ENCODE measurements around the gene CEBPE. TPM values are rescaled to one million over a fixed set of nuclear protein-coding genes. Genes with fewer than 3 reads are reported as not detected.

CEBPE gene
- total RNA-seq, 1 donor from 2014 or later: not detected

DNA sequence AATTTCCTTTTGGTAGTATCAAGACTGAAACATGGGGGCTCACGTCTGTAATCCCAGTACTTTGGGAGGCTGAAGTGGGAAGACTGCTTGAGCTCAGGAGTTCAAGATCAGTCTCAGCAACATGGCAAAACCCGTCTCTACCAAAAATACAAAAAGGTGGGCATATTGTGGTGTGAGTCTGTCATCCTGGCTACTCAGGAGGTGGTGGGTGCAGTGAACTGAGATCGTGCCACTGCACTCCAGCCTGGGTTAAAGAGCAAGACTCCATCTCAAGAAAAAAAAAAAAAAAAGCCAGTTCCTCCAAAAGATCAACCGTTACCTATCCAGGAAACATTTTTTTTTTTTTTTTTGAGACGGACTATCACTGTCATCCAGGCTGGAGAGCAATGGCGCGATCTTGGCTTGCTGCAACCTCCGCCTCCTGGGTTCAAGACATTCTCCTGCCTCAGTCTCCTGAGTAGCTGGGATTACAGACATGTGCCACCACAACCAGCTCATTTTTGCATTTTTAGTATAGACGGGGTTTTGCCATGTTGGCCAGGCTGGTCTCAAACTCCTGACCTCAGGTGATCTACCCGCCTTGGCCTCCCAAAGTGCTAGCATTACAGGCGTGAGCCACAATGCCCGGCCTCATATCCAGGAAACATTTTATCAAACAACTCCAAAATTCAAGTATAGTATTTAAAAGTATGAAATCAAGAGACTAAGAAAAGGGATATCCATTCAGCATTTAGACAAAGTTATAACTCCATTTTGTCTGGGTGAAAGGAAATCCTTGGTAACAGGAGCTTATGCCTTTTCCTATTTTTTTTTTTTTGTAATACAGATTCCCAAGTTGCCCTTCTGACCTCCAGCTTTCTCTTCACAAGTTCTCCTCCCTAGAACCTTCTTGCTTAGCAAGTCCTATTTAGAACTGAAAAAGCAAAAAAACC lies 27.5 kb downstream of the CEBPE start:
- no peak overlapping the region for H3K27ac Mint-ChIP-seq (ENCODE audit: unreplicated experiment)
- no peak overlapping the region for H3K4me3 ChIP-seq (ENCODE audit: insufficient read depth, low read depth, low read length)
- peaks cover 11% of the 10 kb centered on the region for H3K4me1 ChIP-seq (ENCODE audit: insufficient read depth, low read length)
- H3K9me3 Mint-ChIP-seq (ENCODE audit: unreplicated experiment): no peaks in the 10 kb centered on the region
- TF ChIP-seq EZH2 (IDR thresholded peaks at IDR 0.05; ENCODE audit: insufficient read depth, low read length): no peak
- TF ChIP-seq, protein P1, sequence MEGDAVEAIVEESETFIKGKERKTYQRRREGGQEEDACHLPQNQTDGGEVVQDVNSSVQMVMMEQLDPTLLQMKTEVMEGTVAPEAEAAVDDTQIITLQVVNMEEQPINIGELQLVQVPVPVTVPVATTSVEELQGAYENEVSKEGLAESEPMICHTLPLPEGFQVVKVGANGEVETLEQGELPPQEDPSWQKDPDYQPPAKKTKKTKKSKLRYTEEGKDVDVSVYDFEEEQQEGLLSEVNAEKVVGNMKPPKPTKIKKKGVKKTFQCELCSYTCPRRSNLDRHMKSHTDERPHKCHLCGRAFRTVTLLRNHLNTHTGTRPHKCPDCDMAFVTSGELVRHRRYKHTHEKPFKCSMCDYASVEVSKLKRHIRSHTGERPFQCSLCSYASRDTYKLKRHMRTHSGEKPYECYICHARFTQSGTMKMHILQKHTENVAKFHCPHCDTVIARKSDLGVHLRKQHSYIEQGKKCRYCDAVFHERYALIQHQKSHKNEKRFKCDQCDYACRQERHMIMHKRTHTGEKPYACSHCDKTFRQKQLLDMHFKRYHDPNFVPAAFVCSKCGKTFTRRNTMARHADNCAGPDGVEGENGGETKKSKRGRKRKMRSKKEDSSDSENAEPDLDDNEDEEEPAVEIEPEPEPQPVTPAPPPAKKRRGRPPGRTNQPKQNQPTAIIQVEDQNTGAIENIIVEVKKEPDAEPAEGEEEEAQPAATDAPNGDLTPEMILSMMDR (IDR thresholded peaks at IDR 0.05; ENCODE audit: insufficient read depth, low read depth, low read length): no peak
- H3K27me3 Mint-ChIP-seq (ENCODE audit: low read depth, unreplicated experiment): no peaks in the 10 kb centered on the region
- no peak overlapping the region for H2AFZ ChIP-seq (ENCODE audit: low read depth, low read length)
- no peak overlapping the region for H3K4me3 Mint-ChIP-seq (ENCODE audit: unreplicated experiment)
- H3K27me3 ChIP-seq (ENCODE audit: insufficient read depth, low read length): no peaks in the 10 kb centered on the region
- H3K9ac ChIP-seq (ENCODE audit: low read length): no peak overlapping the region
- H3K4me1 Mint-ChIP-seq (ENCODE audit: low read depth, unreplicated experiment): peaks cover 27% of the 10 kb centered on the region
- H3K27ac ChIP-seq (ENCODE audit: low read depth, low read length): no peak overlapping the region
- no peaks in the 10 kb centered on the region for H3K9me3 ChIP-seq (ENCODE audit: insufficient read depth, low read depth, low read length)
- H3K36me3 Mint-ChIP-seq (ENCODE audit: low read depth, unreplicated experiment): peaks cover 6% of the 10 kb centered on the region
- DNase-seq (ENCODE audit: low read depth) (no peak), FAIRE-seq (no peak)
- peaks cover 68% of the 10 kb centered on the region for H3K79me2 ChIP-seq (ENCODE audit: insufficient read depth, low read length)
- peaks cover 46% of the 10 kb centered on the region for H3K36me3 ChIP-seq (ENCODE audit: insufficient read depth, low read length)
- no peak overlapping the region for H3K4me2 ChIP-seq (ENCODE audit: low read length)
- peaks cover 45% of the 10 kb centered on the region for H4K20me1 ChIP-seq (ENCODE audit: insufficient read depth, low read length)

DNA sequence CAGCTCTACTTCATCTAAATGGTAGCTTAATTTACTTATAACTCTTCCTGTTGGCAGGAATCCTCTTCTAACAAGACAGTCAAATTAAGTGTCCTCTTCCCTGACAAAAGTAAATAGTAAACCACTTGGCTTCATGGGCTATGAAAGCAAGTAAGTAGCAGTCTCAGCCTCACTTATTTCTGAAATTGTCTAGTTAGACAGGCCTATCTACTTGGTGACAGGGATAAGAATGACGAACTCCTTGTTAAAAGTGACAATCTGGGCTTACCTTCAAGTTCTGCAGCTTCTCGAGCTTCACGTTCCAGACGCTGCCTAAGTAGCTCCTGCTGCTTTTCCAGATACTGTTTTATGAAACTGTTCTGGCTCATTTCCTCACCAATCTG lies 28.8 kb downstream of the CEBPE start:
- peaks cover 55% of the 10 kb centered on the region for H4K20me1 ChIP-seq (ENCODE audit: insufficient read depth, low read length)
- peaks cover 55% of the 10 kb centered on the region for H3K36me3 ChIP-seq (ENCODE audit: insufficient read depth, low read length)
- no peak for FAIRE-seq
- no peak for DNase-seq (ENCODE audit: low read depth)
- no peak overlapping the region for H3K27ac Mint-ChIP-seq (ENCODE audit: unreplicated experiment)
- peaks cover 6% of the 10 kb centered on the region for H3K36me3 Mint-ChIP-seq (ENCODE audit: low read depth, unreplicated experiment)
- H3K27me3 ChIP-seq (ENCODE audit: insufficient read depth, low read length): no peaks in the 10 kb centered on the region
- no peaks in the 10 kb centered on the region for H3K9me3 Mint-ChIP-seq (ENCODE audit: unreplicated experiment)
- TF ChIP-seq EZH2 (IDR thresholded peaks at IDR 0.05; ENCODE audit: insufficient read depth, low read length): no peak
- H3K4me3 Mint-ChIP-seq (ENCODE audit: unreplicated experiment): peak overlapping the region; percentile 28
- no peak overlapping the region for H3K4me2 ChIP-seq (ENCODE audit: low read length)
- H3K27ac ChIP-seq (ENCODE audit: low read depth, low read length): no peak overlapping the region
- peaks cover 27% of the 10 kb centered on the region for H3K4me1 Mint-ChIP-seq (ENCODE audit: low read depth, unreplicated experiment)
- H3K4me3 ChIP-seq (ENCODE audit: insufficient read depth, low read depth, low read length): no peak overlapping the region
- H3K27me3 Mint-ChIP-seq (ENCODE audit: low read depth, unreplicated experiment): no peaks in the 10 kb centered on the region
- H3K79me2 ChIP-seq (ENCODE audit: insufficient read depth, low read length): peaks cover 59% of the 10 kb centered on the region
- no peaks in the 10 kb centered on the region for H3K9me3 ChIP-seq (ENCODE audit: insufficient read depth, low read depth, low read length)
- H2AFZ ChIP-seq (ENCODE audit: low read depth, low read length): no peak overlapping the region
- H3K9ac ChIP-seq (ENCODE audit: low read length): no peak overlapping the region
- H3K4me1 ChIP-seq (ENCODE audit: insufficient read depth, low read length): peaks cover 9% of the 10 kb centered on the region

DNA sequence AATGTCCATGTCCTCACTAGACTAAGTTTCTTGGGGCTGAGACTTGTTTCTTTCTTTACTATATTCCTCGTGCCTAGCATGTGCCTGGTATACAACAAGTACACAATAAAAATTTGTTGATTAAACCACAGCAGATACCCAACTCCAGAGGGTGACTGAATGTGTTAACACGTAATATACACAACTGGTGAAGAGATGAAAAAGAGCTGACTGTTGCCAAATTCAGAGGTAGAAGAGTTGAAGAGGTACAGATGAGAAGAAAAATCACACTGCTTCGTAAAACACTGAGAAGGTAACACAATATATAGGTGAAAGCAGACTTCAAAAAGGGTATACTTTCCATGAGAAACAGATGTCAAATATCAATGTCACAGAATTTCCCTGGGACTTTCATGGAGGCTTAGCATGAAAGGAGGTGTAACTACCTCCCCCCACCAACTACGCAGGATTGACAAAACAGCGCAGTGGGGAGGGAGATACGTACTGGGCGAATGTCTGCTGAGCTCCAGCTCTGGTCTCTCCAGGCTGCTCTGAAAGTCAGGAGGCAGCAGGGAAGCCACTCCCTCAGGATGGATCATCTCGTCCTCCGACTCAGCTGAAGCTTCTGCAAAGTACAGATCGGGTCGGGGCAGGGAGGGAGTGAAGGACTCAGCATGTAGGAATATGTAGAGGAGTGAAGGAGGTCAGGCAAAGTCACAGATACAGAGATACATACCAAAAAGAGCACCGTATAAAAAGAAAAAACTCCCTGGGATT lies 29.4 kb downstream of the CEBPE start:
- Histone ChIP-seq H3K4me1 (ENCODE audit: insufficient read depth, low read length) (peaks cover 9% of the 10 kb centered on the region), H3K27ac (ENCODE audit: low read depth, low read length) (no peak overlapping the region), H4K20me1 (ENCODE audit: insufficient read depth, low read length) (peaks cover 55% of the 10 kb centered on the region), H3K9me3 (ENCODE audit: insufficient read depth, low read depth, low read length) (no peaks in the 10 kb centered on the region), H3K79me2 (ENCODE audit: insufficient read depth, low read length) (peaks cover 61% of the 10 kb centered on the region), H3K4me3 (ENCODE audit: insufficient read depth, low read depth, low read length) (no peak overlapping the region), H3K36me3 (ENCODE audit: insufficient read depth, low read length) (peaks cover 55% of the 10 kb centered on the region), H3K9ac (ENCODE audit: low read length) (no peak overlapping the region), H3K4me2 (ENCODE audit: low read length) (no peak overlapping the region), H3K27me3 (ENCODE audit: insufficient read depth, low read length) (no peaks in the 10 kb centered on the region), H2AFZ (ENCODE audit: low read depth, low read length) (no peak overlapping the region)
- Mint-ChIP-seq H3K9me3 (ENCODE audit: unreplicated experiment) (no peaks in the 10 kb centered on the region), H3K4me1 (ENCODE audit: low read depth, unreplicated experiment) (peaks cover 27% of the 10 kb centered on the region), H3K27ac (ENCODE audit: unreplicated experiment) (no peak overlapping the region), H3K27me3 (ENCODE audit: low read depth, unreplicated experiment) (no peaks in the 10 kb centered on the region), H3K4me3 (ENCODE audit: unreplicated experiment) (no peak overlapping the region), H3K36me3 (ENCODE audit: low read depth, unreplicated experiment) (peaks cover 6% of the 10 kb centered on the region)
- no peak for DNase-seq (ENCODE audit: low read depth)
- FAIRE-seq: no peak
- TF ChIP-seq, protein P1 (IDR thresholded peaks at IDR 0.05; ENCODE audit: insufficient read depth, low read depth, low read length): no peak
- no peak for TF ChIP-seq EZH2 (IDR thresholded peaks at IDR 0.05; ENCODE audit: insufficient read depth, low read length)

All from astrocyte (in vitro differentiated cells and primary cell).